ENCODE data around the gene RAET1E.
"Not testable (repeated sequence)": the region's sequence is repeated elsewhere in the genome, so short reads cannot be mapped to it uniquely, and the experiment has no call there.

The RAET1E gene

GRCh38 chr6:149860834-149861602, 36.9 kb downstream of the RAET1E start:
- no peak for DNase-seq

- DNase-seq: no peak
Observed at GRCh38 chr6:149860513-149860833, 37.4 kb downstream of the RAET1E start.

- no peak for DNase-seq
Observed at GRCh38 chr6:149859938-149860337, 38.0 kb downstream of the RAET1E start.

GRCh38 chr6:149859368-149859767, 38.5 kb downstream of the RAET1E start:
- DNase-seq: no peak

GRCh38 chr6:149857541-149857940, 40.4 kb downstream of the RAET1E start:
- DNase-seq: no peak

GRCh38 chr6:149856256-149856994, 41.5 kb downstream of the RAET1E start:
- DNase-seq: no peak

GRCh38 chr6:149855741-149856140, 42.2 kb downstream of the RAET1E start:
- DNase-seq: no peak

GRCh38 chr6:149855040-149855654, 42.8 kb downstream of the RAET1E start:
- DNase-seq: no peak

- DNase-seq: no peak
Observed at GRCh38 chr6:149854532-149854931, 43.4 kb downstream of the RAET1E start.

- not testable (repeated sequence) for DNase-seq
Observed at GRCh38 chr6:149854017-149854416, 43.9 kb downstream of the RAET1E start.

- no peak for DNase-seq
Observed at GRCh38 chr6:149852881-149853280, 45.0 kb downstream of the RAET1E start.

- no peak for DNase-seq
Observed at GRCh38 chr6:149852180-149852579, 45.7 kb downstream of the RAET1E start.

GRCh38 chr6:149851461-149852110, 46.3 kb downstream of the RAET1E start:
- no peak for DNase-seq

GRCh38 chr6:149848343-149848742, 49.6 kb downstream of the RAET1E start:
- DNase-seq: not testable (repeated sequence)

All from midbrain (tissue), 1 donor.